ENCODE results near the gene SPATS2L. TPM values are rescaled to one million over a fixed set of nuclear protein-coding genes. Genes with fewer than 3 reads are reported as not detected.

SPATS2L gene
- polyA plus RNA-seq, 2 of the 4 experiments (the other 2 are of a cell fraction) = 85.2 to 202 TPM

DNA sequence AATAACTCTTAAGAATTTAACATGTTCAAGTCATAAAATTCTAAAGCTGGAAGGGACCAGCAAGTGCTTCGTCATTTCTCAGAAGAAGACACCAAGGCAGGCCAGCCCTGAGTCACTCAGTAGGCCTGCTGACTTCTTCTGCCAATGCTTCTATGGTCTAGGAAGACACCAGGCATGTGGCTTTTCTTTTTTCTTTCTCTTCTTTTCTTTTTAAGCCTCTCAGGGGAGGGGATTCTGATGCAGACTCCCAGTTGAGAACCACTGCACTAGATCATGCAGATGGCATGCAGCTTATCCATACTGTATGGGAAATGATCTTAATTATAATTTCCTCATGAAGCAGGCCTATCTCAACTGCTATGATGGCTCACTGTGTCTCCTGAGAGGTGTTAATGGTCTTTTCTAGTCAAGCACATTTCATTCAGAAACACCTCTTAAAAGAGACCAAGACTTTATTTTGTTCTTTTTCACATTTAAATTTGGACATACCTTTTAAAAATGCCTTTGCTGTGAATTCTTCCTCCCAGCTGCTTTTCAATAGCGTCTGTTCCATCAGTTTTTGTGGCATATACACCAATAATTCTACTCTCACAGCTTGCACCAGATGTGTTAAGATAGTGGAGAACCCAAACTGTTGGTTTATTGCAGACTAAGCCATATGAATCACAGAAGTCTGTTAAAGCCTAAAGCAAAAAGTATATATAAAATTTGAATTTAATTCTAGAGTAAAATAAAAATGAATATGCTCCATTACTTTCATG, 192.1 kb downstream of the SPATS2L start (continued):
- no peak for TF ChIP-seq JUNB (IDR thresholded peaks at IDR 0.05)

GRCh38 chr2:200502196-200502595, 195.7 kb downstream of the SPATS2L start:
- no peaks in the 10 kb centered on the region for H3K9me3 ChIP-seq
- CTCF ChIA-PET = interaction anchor here (0.9 kb wide), 1 partner anchor 529 kb away, joined by 4 read pairs; no protein-coding TSS in a partner anchor
- 93% methylated on average over 5 of the region's 5 CpGs for WGBS (ENCODE audit: missing lambda C conversion rate)

GRCh38 chr2:200506679-200507078, 200.2 kb downstream of the SPATS2L start:
- H3K9me3 ChIP-seq = no peaks in the 10 kb centered on the region
- FAIRE-seq (no peak), DNase-seq (ENCODE audit: low read depth in 1 of 2, low spot score in 1 of 2) (no peak), ATAC-seq (no peak)
- H3K4me3 ChIP-seq = no peak overlapping the region
- TF ChIP-seq EP300 (IDR thresholded peaks at IDR 0.05) (no peak), MAFK (IDR thresholded peaks at IDR 0.05; ENCODE audit: partially characterized antibody) (peak; percentile 55), JUN (IDR thresholded peaks at IDR 0.05) (no peak)
- no peak overlapping the region for H3K27ac ChIP-seq
- H3K4me1 ChIP-seq = peaks cover 21% of the 10 kb centered on the region
- WGBS (ENCODE audit: missing lambda C conversion rate) = 73% methylated on average over 9 of the region's 9 CpGs
- POLR2A ChIA-PET = no interaction called here
- H3K4me2 ChIP-seq = no peak overlapping the region
- CTCF ChIA-PET = interaction anchor here (1.5 kb wide), 1 partner anchor 532 kb away, joined by 4 read pairs; no protein-coding TSS in a partner anchor

More at GRCh38 chr2:200502196-200502595, 195.7 kb downstream of the SPATS2L start:
- H3K4me2 ChIP-seq = no peak overlapping the region
- no peak for ATAC-seq
- TF ChIP-seq HEYL (CRISPR knock-in tag; IDR thresholded peaks at IDR 0.05) (no peak), TP53 (CRISPR knock-in tag; IDR thresholded peaks at IDR 0.05) (no peak), RFX5 (IDR thresholded peaks at IDR 0.05) (no peak), ATOH8 (CRISPR knock-in tag; IDR thresholded peaks at IDR 0.05; ENCODE audit: low read depth) (no peak), NPAS2 (CRISPR knock-in tag; IDR thresholded peaks at IDR 0.05; ENCODE audit: borderline replicate concordance) (no peak), ZC3H11A (IDR thresholded peaks at IDR 0.05) (no peak)
- no peak overlapping the region for H3K4me3 ChIP-seq
- no peak overlapping the region for H3K27ac ChIP-seq
- no peak for FAIRE-seq
- POLR2A ChIA-PET = no interaction called here
- DNase-seq (ENCODE audit: low read depth in 1 of 2, low spot score in 1 of 2) = no peak
- peaks cover 1% of the 10 kb centered on the region; the same call in 2 of the 3 replicates for H3K4me1 ChIP-seq

GRCh38 chr2:200507179-200507578, 200.7 kb downstream of the SPATS2L start:
- ATAC-seq (no peak), DNase-seq (ENCODE audit: low read depth in 1 of 2, low spot score in 1 of 2) (no peak), FAIRE-seq (no peak)
- no peak for TF ChIP-seq RCOR1 (IDR thresholded peaks at IDR 0.05; ENCODE audit: low read depth, low read length)
- no peak for TF ChIP-seq FOSB (CRISPR knock-in tag; IDR thresholded peaks at IDR 0.05)
- TF ChIP-seq RARB (CRISPR knock-in tag; IDR thresholded peaks at IDR 0.05) = no peak
- no peak for TF ChIP-seq E2F6 (IDR thresholded peaks at IDR 0.05; ENCODE audit: borderline replicate concordance, low read depth)
- TF ChIP-seq CEBPB (IDR thresholded peaks at IDR 0.05) = no peak
- TF ChIP-seq NR3C1 (IDR thresholded peaks at IDR 0.05) = no peak
- no peak for TF ChIP-seq FOSL2 (IDR thresholded peaks at IDR 0.05)
- no peak for TF ChIP-seq FOSL2 (CRISPR knock-in tag; IDR thresholded peaks at IDR 0.05)
- TF ChIP-seq CHD2 (IDR thresholded peaks at IDR 0.05; ENCODE audit: low read length, partially characterized antibody) = no peak
- no peak for TF ChIP-seq PBX3 (IDR thresholded peaks at IDR 0.05)
- no peak for TF ChIP-seq ESRRA (IDR thresholded peaks at IDR 0.05; ENCODE audit: borderline replicate concordance, low read length)
- TF ChIP-seq POLR2A (IDR thresholded peaks at IDR 0.05; ENCODE audit: low read length) = no peak
- no peak for TF ChIP-seq MAFK (IDR thresholded peaks at IDR 0.05; ENCODE audit: partially characterized antibody)
- no peak for TF ChIP-seq CBX8 (IDR thresholded peaks at IDR 0.05)
- TF ChIP-seq RNF2 (IDR thresholded peaks at IDR 0.05; ENCODE audit: borderline replicate concordance, low read depth) = no peak
- TF ChIP-seq CHD4 (IDR thresholded peaks at IDR 0.05; ENCODE audit: borderline replicate concordance) = no peak
- TF ChIP-seq ZFP36 (IDR thresholded peaks at IDR 0.05; ENCODE audit: borderline replicate concordance, partially characterized antibody) = no peak
- no peak for TF ChIP-seq EHMT2 (IDR thresholded peaks at IDR 0.05; ENCODE audit: low read depth)
- TF ChIP-seq BHLHE40 (IDR thresholded peaks at IDR 0.05; ENCODE audit: low read depth, low read length) = no peak
- no peak for TF ChIP-seq JUN (IDR thresholded peaks at IDR 0.05)
- TF ChIP-seq, protein P1, sequence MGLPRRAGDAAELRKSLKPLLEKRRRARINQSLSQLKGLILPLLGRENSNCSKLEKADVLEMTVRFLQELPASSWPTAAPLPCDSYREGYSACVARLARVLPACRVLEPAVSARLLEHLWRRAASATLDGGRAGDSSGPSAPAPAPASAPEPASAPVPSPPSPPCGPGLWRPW (IDR thresholded peaks at IDR 0.05) = no peak
- ChIA-PET POLR2A (no interaction called here), CTCF (interaction anchor here (1.5 kb wide), 1 partner anchor 533 kb away, joined by 4 read pairs; no protein-coding TSS in a partner anchor)
- peaks cover 21% of the 10 kb centered on the region for H3K4me1 ChIP-seq
- no peak overlapping the region for H3K4me3 ChIP-seq
- H3K9me3 ChIP-seq = no peaks in the 10 kb centered on the region
- H3K4me2 ChIP-seq = peak overlapping the region; percentile 25; the same call in 1 of the 3 replicates
- H3K27ac ChIP-seq = no peak overlapping the region
- WGBS (ENCODE audit: missing lambda C conversion rate) = 51% methylated on average over 2 of the region's 2 CpGs

Data from A549 (cell line).